Panc1 (cell line): Measurements from ENCODE around the gene TANC1. TPM values are rescaled to one million over a fixed set of nuclear protein-coding genes. Genes with fewer than 3 reads are reported as not detected.

Experiments
- ATAC-seq: fragments of 200-7000 bp; cut with Tn5 transposase; 2 replicates; pipeline ENCODE4 v1.9.1; 2020; ENCODE audit warnings: mild to moderate bottlenecking, moderate library complexity
- BruUV-seq: library from RNA; stranded (reverse); fragments of 400-500 nt; replicated peaks from 2 replicates; lab custom pipeline; 2021; lab: Mats Ljungman, UMichigan
- CTCF ChIA-PET: fragments of 300-600 bp; sonication (Branson Sonifier 250); formaldehyde crosslinking; loops from one replicate; lab custom pipeline; 2022; ENCODE audit warnings: antibody characterized with exemption; lab: Charles Lee
- POLR2A ChIA-PET: fragments of 300-600 bp; sonication (Branson Sonifier 250); formaldehyde crosslinking; loops from one replicate; lab custom pipeline; 2022; ENCODE audit warnings: antibody characterized with exemption; lab: Charles Lee
- DNase-seq: peaks from one replicate; pipeline ENCODE4 v3.0.0-alpha.2; 2010; ENCODE audit warnings: low read depth, low spot score
- H3K27ac ChIP-seq: 2 replicates; pipeline ENCODE4 v1.5.1; 2011; ENCODE audit warnings: mild to moderate bottlenecking, low read length, inconsistent platforms
- H3K27me3 ChIP-seq: fragments of 200-500 bp; sonication (Bioruptor generic); 2 replicates; pipeline ENCODE4 v1.6.0; 2014; ENCODE audit warnings: low read length, inconsistent platforms; ENCODE audit not compliant: control insufficient read depth, insufficient read depth
- H3K36me3 ChIP-seq: fragments of 200-500 bp; sonication (Bioruptor generic); 2 replicates; pipeline ENCODE4 v1.5.1; 2014; ENCODE audit warnings: inconsistent platforms, mild to moderate bottlenecking, low read length, moderate library complexity; ENCODE audit not compliant: control insufficient read depth, insufficient read depth
- H3K4me1 ChIP-seq: 2 replicates; pipeline ENCODE4 v1.5.1; 2011; ENCODE audit warnings: inconsistent platforms, mild to moderate bottlenecking, low read length, moderate library complexity; ENCODE audit not compliant: control insufficient read depth, insufficient read depth
- H3K4me3 ChIP-seq, 2 experiments: 2 replicates each; pipeline ENCODE4 v1.5.1; 2011 to 2012; ENCODE audit warnings: low read depth in 2 of 2, low read length in 2 of 2, mild to moderate bottlenecking in 2 of 2, inconsistent platforms in 1 of 2, moderate library complexity in 1 of 2
- H3K9me3 ChIP-seq: fragments of 200-500 bp; sonication (Bioruptor generic); 2 replicates; pipeline ENCODE4 v1.5.1; 2014; ENCODE audit warnings: low read depth, mild to moderate bottlenecking, inconsistent platforms, low read length, moderate library complexity; ENCODE audit not compliant: control insufficient read depth, insufficient read depth
- POLR2AphosphoS5 ChIP-seq: IDR thresholded peaks from 2 replicates; pipeline ENCODE4 v1.6.1; 2012; ENCODE audit warnings: mild to moderate bottlenecking, low read depth, low read length, moderate library complexity
- SIN3A ChIP-seq: IDR thresholded peaks from 2 replicates; pipeline ENCODE4 v1.6.1; 2012; ENCODE audit warnings: low read depth, mild to moderate bottlenecking, low read length, moderate library complexity, borderline replicate concordance; ENCODE audit not compliant: insufficient read depth
- TCF7L2 ChIP-seq: IDR thresholded peaks from 2 replicates; pipeline ENCODE4 v1.6.1; 2011; ENCODE audit warnings: mild to moderate bottlenecking, low read depth, low read length, inconsistent platforms
- in situ Hi-C: cut with HindIII; loops from 2 replicates; pipeline ENCODE4 v1.10.0; 2016; ENCODE audit warnings: low sequenced_read_pairs, low pct_unique_long_range_greater_than_20kb
- intact Hi-C: fragments of 100-400 bp; cut with micrococcal nuclease; formaldehyde crosslinking; loops from one replicate; pipeline ENCODE4 v1.10.0; 2022; ENCODE audit not compliant: unreplicated experiment
- total RNA-seq: library from RNA; stranded (reverse); gene quantifications from one replicate; pipeline ENCODE4 v1.2.1, GENCODE V29; 2021; ENCODE audit not compliant: unreplicated experiment
- TF ChIP-seq, protein P1 (sequence below): fragments of 450-650 bp; IDR thresholded peaks from 2 replicates; pipeline ENCODE4 v1.5.1; 2017; ENCODE audit warnings: mild to moderate bottlenecking
- TF ChIP-seq, protein P2 (sequence below), 2 experiments: IDR thresholded peaks; 2 replicates each; pipeline ENCODE4 v1.6.1; 2011 to 2012; ENCODE audit warnings: low read depth in 2 of 2, control low read depth in 1 of 2, low read length in 1 of 2, mild to moderate bottlenecking in 1 of 2, moderate library complexity in 1 of 2; ENCODE audit not compliant: insufficient read depth in 1 of 2

The TANC1 gene
- total RNA-seq, 1 experiment from 2014 or later = 44.3 TPM

DNA sequence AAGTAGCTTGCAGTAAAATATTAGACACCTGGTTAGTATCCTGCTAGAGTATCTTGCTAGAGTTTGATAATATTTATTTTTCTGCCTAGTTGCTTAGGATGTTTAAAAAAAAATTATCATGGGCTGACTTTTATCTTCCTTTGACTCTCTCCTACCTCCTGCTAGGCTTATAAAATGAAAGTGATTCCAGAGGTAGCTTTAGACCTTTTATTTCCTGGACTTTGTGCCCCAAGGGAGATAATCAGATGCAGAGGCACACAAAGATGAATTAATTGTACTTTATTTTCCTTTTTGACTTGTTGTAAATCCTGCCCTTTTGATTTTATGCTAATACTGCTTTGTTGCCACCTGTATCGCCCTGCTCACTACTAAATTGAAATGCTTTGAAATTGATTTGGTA, 187.4 kb downstream of the TANC1 start:
- H3K4me3 ChIP-seq = no peak overlapping the region
- in situ Hi-C loops = no loop called here
- H3K9me3 ChIP-seq = no peaks in the 10 kb centered on the region
- no peaks in the 10 kb centered on the region for H3K27me3 ChIP-seq
- ATAC-seq (no peak), DNase-seq (no peak)
- ChIA-PET POLR2A (no interaction called here), CTCF (no interaction called here)
- intact Hi-C loops = no loop called here
- peaks cover 14% of the 10 kb centered on the region; the same call in 1 of the 2 replicates for H3K36me3 ChIP-seq
- TF ChIP-seq POLR2AphosphoS5 = no peak
- no peak for TF ChIP-seq SIN3A
- no peak for TF ChIP-seq TCF7L2
- TF ChIP-seq, protein P1, sequence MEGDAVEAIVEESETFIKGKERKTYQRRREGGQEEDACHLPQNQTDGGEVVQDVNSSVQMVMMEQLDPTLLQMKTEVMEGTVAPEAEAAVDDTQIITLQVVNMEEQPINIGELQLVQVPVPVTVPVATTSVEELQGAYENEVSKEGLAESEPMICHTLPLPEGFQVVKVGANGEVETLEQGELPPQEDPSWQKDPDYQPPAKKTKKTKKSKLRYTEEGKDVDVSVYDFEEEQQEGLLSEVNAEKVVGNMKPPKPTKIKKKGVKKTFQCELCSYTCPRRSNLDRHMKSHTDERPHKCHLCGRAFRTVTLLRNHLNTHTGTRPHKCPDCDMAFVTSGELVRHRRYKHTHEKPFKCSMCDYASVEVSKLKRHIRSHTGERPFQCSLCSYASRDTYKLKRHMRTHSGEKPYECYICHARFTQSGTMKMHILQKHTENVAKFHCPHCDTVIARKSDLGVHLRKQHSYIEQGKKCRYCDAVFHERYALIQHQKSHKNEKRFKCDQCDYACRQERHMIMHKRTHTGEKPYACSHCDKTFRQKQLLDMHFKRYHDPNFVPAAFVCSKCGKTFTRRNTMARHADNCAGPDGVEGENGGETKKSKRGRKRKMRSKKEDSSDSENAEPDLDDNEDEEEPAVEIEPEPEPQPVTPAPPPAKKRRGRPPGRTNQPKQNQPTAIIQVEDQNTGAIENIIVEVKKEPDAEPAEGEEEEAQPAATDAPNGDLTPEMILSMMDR = no peak
- TF ChIP-seq, protein P2, sequence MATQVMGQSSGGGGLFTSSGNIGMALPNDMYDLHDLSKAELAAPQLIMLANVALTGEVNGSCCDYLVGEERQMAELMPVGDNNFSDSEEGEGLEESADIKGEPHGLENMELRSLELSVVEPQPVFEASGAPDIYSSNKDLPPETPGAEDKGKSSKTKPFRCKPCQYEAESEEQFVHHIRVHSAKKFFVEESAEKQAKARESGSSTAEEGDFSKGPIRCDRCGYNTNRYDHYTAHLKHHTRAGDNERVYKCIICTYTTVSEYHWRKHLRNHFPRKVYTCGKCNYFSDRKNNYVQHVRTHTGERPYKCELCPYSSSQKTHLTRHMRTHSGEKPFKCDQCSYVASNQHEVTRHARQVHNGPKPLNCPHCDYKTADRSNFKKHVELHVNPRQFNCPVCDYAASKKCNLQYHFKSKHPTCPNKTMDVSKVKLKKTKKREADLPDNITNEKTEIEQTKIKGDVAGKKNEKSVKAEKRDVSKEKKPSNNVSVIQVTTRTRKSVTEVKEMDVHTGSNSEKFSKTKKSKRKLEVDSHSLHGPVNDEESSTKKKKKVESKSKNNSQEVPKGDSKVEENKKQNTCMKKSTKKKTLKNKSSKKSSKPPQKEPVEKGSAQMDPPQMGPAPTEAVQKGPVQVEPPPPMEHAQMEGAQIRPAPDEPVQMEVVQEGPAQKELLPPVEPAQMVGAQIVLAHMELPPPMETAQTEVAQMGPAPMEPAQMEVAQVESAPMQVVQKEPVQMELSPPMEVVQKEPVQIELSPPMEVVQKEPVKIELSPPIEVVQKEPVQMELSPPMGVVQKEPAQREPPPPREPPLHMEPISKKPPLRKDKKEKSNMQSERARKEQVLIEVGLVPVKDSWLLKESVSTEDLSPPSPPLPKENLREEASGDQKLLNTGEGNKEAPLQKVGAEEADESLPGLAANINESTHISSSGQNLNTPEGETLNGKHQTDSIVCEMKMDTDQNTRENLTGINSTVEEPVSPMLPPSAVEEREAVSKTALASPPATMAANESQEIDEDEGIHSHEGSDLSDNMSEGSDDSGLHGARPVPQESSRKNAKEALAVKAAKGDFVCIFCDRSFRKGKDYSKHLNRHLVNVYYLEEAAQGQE (IDR thresholded peaks at IDR 0.05; ENCODE audit: insufficient read depth in 1 of 2, low read depth in 2 of 2, low read length in 1 of 2) = no peak
- H3K4me1 ChIP-seq = no peaks in the 10 kb centered on the region
- BruUV-seq = no TSS peak
- H3K27ac ChIP-seq = no peak overlapping the region

GRCh38 chr2:159156834-159157233, 188.4 kb downstream of the TANC1 start:
- in situ Hi-C loops (no loop called here), intact Hi-C loops (no loop called here)
- ATAC-seq = no peak
- ChIA-PET POLR2A (no interaction called here), CTCF (no interaction called here)
- Histone ChIP-seq H3K27me3 (no peaks in the 10 kb centered on the region), H3K4me1 (no peaks in the 10 kb centered on the region), H3K9me3 (no peaks in the 10 kb centered on the region), H3K36me3 (peaks cover 9% of the 10 kb centered on the region; the same call in 1 of the 2 replicates), H3K27ac (no peak overlapping the region), H3K4me3 (no peak overlapping the region)
- no peak for DNase-seq
- no peak for TF ChIP-seq TCF7L2
- no TSS peak for BruUV-seq

GRCh38 chr2:159157361-159158209, 189.1 kb downstream of the TANC1 start:
- no peak overlapping the region for H3K4me3 ChIP-seq
- in situ Hi-C loops = no loop called here
- peaks cover 9% of the 10 kb centered on the region; the same call in 1 of the 2 replicates for H3K36me3 ChIP-seq
- BruUV-seq = no TSS peak
- intact Hi-C loops = no loop called here
- ChIA-PET POLR2A (no interaction called here), CTCF (no interaction called here)
- TF ChIP-seq SIN3A = no peak
- TF ChIP-seq TCF7L2 = no peak
- TF ChIP-seq, protein P1 = no peak
- no peaks in the 10 kb centered on the region for H3K4me1 ChIP-seq
- DNase-seq = no peak
- H3K27ac ChIP-seq = no peak overlapping the region
- no peaks in the 10 kb centered on the region for H3K9me3 ChIP-seq
- no peaks in the 10 kb centered on the region for H3K27me3 ChIP-seq
- ATAC-seq = no peak
